SK-N-SH treated with all-trans-retinoic acid at 6 μM for 48 hours (cell line): ENCODE results near the gene AK1.

Experiments used
- ESRRG ChIP-seq: fragments of 250-450 bp; sonication (Bioruptor Pico); IDR thresholded peaks from 2 replicates; pipeline ENCODE4 v1.6.1; 2021; ENCODE audit warnings: mild to moderate bottlenecking
- GLIS3 ChIP-seq: fragments of 250-450 bp; sonication (Bioruptor Pico); IDR thresholded peaks from 2 replicates; pipeline ENCODE4 v1.5.0; 2020; ENCODE audit warnings: mild to moderate bottlenecking, moderate library complexity
- PPARA ChIP-seq: fragments of 250-450 bp; sonication (Bioruptor Pico); IDR thresholded peaks from 2 replicates; pipeline ENCODE4 v1.5.0; 2020; ENCODE audit warnings: mild to moderate bottlenecking, borderline replicate concordance
- TF ChIP-seq, protein P1 (sequence below): fragments of 250-450 bp; sonication (Bioruptor Pico); IDR thresholded peaks from 2 replicates; pipeline ENCODE4 v1.8.0; 2020; ENCODE audit warnings: mild to moderate bottlenecking, moderate library complexity, borderline replicate concordance

DNA sequence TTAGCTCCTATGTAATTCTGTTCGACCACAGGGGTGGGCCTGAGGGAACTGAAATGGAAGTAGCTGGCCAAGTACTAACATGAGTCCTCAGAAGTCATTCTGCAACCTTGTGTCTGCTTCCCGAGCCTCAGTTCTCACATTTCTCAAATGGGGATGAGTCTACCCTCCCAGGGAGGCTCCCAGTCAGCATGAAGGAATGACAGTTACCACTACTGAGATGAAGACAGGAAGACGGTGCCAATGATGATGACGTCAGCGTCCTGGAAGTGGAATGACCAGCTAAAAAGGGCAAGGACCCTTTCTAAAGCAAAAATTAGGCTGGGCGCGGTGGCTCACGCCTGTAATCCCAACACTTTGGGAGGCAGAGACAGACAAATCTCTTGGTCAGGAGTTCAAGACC is 46.3 kb upstream of the AK1 start:
- no peak for TF ChIP-seq PPARA (CRISPR knock-in tag)
- no peak for TF ChIP-seq ESRRG
- TF ChIP-seq, protein P1, sequence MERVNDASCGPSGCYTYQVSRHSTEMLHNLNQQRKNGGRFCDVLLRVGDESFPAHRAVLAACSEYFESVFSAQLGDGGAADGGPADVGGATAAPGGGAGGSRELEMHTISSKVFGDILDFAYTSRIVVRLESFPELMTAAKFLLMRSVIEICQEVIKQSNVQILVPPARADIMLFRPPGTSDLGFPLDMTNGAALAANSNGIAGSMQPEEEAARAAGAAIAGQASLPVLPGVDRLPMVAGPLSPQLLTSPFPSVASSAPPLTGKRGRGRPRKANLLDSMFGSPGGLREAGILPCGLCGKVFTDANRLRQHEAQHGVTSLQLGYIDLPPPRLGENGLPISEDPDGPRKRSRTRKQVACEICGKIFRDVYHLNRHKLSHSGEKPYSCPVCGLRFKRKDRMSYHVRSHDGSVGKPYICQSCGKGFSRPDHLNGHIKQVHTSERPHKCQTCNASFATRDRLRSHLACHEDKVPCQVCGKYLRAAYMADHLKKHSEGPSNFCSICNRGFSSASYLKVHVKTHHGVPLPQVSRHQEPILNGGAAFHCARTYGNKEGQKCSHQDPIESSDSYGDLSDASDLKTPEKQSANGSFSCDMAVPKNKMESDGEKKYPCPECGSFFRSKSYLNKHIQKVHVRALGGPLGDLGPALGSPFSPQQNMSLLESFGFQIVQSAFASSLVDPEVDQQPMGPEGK (CRISPR knock-in tag) = no peak
- no peak for TF ChIP-seq GLIS3 (CRISPR knock-in tag)
